Vagina (tissue), 2 donors: ENCODE data around the gene KCNIP4. TPM values are rescaled to one million over a fixed set of nuclear protein-coding genes. Genes with fewer than 3 reads are reported as not detected.

Experiments used
- DNase-seq, 2 donors: peaks; one replicate each; pipeline ENCODE4 v3.0.0-alpha.2; 2017; ENCODE audit errors: extremely low spot score in 2 of 2
- H3K27ac ChIP-seq: fragments of 200-600 bp; sonication (generic); one replicate; pipeline ENCODE4 v1.5.1; 2019
- H3K27me3 ChIP-seq: fragments of 200-600 bp; sonication (generic); one replicate; pipeline ENCODE4 v1.5.1; 2019
- H3K36me3 ChIP-seq, 2 donors: fragments of 200-600 bp; sonication (generic); one replicate each; pipeline ENCODE4 v1.5.1; 2017 to 2019
- H3K4me1 ChIP-seq: fragments of 200-600 bp; sonication (generic); one replicate; pipeline ENCODE4 v1.5.1; 2019
- H3K4me3 ChIP-seq, 2 donors: fragments of 200-600 bp; sonication (generic); 1 replicate in 1 of 2; 2 replicates in 1 of 2; pipeline ENCODE4 v1.5.1; 2016 to 2019
- H3K9me3 ChIP-seq: fragments of 200-600 bp; sonication (generic); one replicate; pipeline ENCODE4 v1.5.1; 2019
- POLR2A ChIP-seq, 2 donors: fragments of 450-650 bp; IDR thresholded peaks; one replicate each; pipeline ENCODE4 v1.6.1; 2017; ENCODE audit warnings: antibody characterized with exemption in 2 of 2, mild to moderate bottlenecking in 2 of 2, moderate library complexity in 2 of 2
- POLR2AphosphoS5 ChIP-seq, 2 donors: sonication (generic); formaldehyde crosslinking; IDR thresholded peaks; one replicate each; pipeline ENCODE4 v1.9.0; 2017; ENCODE audit warnings: antibody characterized with exemption in 2 of 2, mild to moderate bottlenecking in 2 of 2, low read depth in 1 of 2; ENCODE audit not compliant: insufficient read depth in 1 of 2
- intact Hi-C: fragments of 100-400 bp; cut with DNase I; formaldehyde crosslinking; loops from one replicate; pipeline ENCODE4 v1.15.1; 2023
- total RNA-seq: library from RNA; depleted of rRNA; stranded (reverse); fragments of >200 nt; gene quantifications from one replicate; pipeline ENCODE4 v1.2.3, GENCODE V29; 2016
- TF ChIP-seq, protein P1 (sequence below), 3 experiments: fragments of 450-650 bp in 2 of 3; fragments of 200-600 bp in 1 of 3; sonication (generic) in 1 of 3; IDR thresholded peaks; one replicate each; pipeline ENCODE4 v1.5.1; 2017 to 2019; ENCODE audit warnings: antibody characterized with exemption in 3 of 3, mild to moderate bottlenecking in 2 of 3, moderate library complexity in 2 of 3

KCNIP4 gene
- total RNA-seq, 1 donor from 2014 or later: not detected

DNA sequence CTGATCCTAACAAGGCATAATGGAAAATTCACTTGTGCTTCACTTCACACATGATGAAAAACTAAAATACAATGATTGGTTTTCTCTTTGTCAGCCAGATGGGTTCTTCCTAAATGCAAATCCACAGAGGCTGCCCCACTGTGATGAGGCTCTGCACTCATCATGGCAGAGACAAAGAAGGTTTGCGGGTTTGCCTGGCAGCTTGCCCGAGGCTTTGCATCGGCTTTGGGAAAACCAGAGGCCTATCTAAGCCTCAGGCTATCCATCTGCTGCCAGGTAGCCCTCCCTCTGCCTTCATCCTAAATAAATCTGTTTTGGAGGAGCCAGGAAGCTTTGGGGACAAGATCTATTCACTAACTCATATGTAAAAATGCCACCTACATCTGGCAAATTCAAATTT, 1004.1 kb downstream of the KCNIP4 start:
- H3K27me3 ChIP-seq: no peaks in the 10 kb centered on the region
- no peak overlapping the region for H3K27ac ChIP-seq
- no peaks in the 10 kb centered on the region for H3K4me1 ChIP-seq
- H3K36me3 ChIP-seq: no peaks in the 10 kb centered on the region
- intact Hi-C loops: no loop called here
- H3K4me3 ChIP-seq: no peak overlapping the region
- TF ChIP-seq POLR2A (IDR thresholded peaks at IDR 0.05): no peak
- TF ChIP-seq, protein P1, sequence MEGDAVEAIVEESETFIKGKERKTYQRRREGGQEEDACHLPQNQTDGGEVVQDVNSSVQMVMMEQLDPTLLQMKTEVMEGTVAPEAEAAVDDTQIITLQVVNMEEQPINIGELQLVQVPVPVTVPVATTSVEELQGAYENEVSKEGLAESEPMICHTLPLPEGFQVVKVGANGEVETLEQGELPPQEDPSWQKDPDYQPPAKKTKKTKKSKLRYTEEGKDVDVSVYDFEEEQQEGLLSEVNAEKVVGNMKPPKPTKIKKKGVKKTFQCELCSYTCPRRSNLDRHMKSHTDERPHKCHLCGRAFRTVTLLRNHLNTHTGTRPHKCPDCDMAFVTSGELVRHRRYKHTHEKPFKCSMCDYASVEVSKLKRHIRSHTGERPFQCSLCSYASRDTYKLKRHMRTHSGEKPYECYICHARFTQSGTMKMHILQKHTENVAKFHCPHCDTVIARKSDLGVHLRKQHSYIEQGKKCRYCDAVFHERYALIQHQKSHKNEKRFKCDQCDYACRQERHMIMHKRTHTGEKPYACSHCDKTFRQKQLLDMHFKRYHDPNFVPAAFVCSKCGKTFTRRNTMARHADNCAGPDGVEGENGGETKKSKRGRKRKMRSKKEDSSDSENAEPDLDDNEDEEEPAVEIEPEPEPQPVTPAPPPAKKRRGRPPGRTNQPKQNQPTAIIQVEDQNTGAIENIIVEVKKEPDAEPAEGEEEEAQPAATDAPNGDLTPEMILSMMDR (IDR thresholded peaks at IDR 0.05): no peak
- no peak for DNase-seq
- H3K9me3 ChIP-seq: no peaks in the 10 kb centered on the region

DNA sequence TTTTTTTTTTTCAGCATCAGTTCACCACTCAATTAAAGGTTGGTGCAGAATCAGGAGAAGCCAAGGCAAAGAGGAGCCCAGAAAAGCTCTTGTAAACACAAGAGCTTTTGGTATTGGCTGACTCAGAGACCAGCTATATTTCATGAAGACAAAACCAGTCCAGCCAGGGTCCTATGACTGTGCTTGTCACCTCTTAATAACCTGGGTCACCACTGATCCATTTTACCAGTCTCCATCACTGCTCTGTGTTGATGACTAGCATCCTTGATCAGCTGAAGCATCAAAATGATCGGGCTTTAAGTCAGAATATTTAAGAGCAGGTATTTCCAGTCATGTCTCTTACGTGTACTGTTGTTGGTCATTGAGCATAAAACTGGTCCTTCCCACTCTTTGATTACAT, 1010.4 kb downstream of the KCNIP4 start:
- no peaks in the 10 kb centered on the region for H3K4me1 ChIP-seq
- TF ChIP-seq, protein P1 (IDR thresholded peaks at IDR 0.05): no peak
- no peak for TF ChIP-seq POLR2A (IDR thresholded peaks at IDR 0.05)
- TF ChIP-seq POLR2AphosphoS5 (IDR thresholded peaks at IDR 0.05; ENCODE audit: insufficient read depth in 1 of 2, low read depth in 1 of 2): no peak
- intact Hi-C loops: no loop called here
- H3K4me3 ChIP-seq: no peak overlapping the region
- H3K27ac ChIP-seq: no peak overlapping the region
- no peak for DNase-seq
- H3K27me3 ChIP-seq: no peaks in the 10 kb centered on the region
- H3K36me3 ChIP-seq: no peaks in the 10 kb centered on the region
- H3K9me3 ChIP-seq: no peaks in the 10 kb centered on the region

DNA sequence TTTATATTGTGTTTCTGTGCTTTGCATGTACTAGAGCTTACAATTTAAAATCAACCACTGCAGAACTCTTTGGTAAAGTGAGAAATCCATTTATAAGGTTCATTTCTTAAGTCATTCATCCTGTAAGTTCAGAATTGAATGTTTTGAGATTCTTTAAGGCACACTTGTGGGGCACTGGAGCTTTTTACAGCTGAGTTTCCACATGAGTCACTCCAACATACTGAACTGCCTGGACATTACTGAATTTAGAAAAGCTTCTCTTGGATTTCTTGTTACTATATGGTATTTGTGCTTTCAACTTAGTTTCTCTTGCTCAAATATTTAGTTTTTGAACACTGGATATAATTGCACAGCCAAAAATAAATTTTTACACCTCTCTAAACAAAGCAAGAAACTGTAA, 1022.0 kb downstream of the KCNIP4 start:
- TF ChIP-seq POLR2AphosphoS5 (IDR thresholded peaks at IDR 0.05; ENCODE audit: insufficient read depth in 1 of 2, low read depth in 1 of 2): no peak
- no peak for TF ChIP-seq POLR2A (IDR thresholded peaks at IDR 0.05)
- TF ChIP-seq, protein P1 (IDR thresholded peaks at IDR 0.05): no peak
- H3K4me3 ChIP-seq: no peak overlapping the region
- intact Hi-C loops: no loop called here

DNA sequence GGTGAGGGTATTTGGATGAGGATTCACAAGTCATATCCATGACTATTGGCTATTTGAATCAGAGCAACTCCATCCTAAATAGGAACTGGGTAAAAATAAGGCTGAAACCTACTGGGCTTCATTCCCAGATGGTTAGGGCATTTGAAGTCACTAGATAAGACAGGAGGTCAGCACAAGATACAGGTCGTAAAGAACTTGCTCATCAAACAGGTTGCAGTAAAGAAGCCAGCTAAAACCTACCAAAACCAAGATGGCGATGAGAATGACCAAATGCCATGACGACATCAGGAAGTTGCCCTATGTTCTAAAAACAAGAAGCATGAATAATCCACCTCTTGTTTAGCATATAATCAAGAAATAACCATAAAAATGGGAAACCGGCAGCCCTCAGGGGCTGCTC, 1023.4 kb downstream of the KCNIP4 start:
- no peaks in the 10 kb centered on the region for H3K36me3 ChIP-seq
- intact Hi-C loops: no loop called here

More for the DNA sequence above, 1022.0 kb downstream of the KCNIP4 start:
- DNase-seq: no peak
- Histone ChIP-seq H3K9me3 (no peaks in the 10 kb centered on the region), H3K4me1 (no peaks in the 10 kb centered on the region), H3K27me3 (no peaks in the 10 kb centered on the region), H3K27ac (no peak overlapping the region), H3K36me3 (no peaks in the 10 kb centered on the region)

DNA sequence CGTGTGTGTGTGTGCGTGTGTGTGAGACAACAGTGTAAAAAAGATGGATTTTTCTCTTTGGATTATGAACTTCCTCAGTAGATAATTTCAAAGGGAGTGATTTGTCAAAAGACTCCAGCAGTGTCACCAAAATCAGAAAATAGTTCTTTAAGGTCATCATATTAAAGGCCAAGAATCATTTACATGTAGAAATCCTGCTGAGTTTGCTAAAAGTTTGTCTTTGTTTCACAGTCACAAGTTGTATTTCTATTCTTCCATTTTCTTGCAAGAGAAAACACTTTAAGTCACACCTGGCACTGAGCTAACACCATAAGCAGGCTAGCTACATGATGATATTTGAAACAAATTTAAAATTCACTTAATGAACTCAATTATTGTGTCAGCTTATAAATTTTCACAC, 1025.6 kb downstream of the KCNIP4 start:
- Histone ChIP-seq H3K9me3 (no peaks in the 10 kb centered on the region), H3K27me3 (no peaks in the 10 kb centered on the region), H3K36me3 (no peaks in the 10 kb centered on the region), H3K4me1 (no peaks in the 10 kb centered on the region), H3K4me3 (no peak overlapping the region), H3K27ac (no peak overlapping the region)
- DNase-seq: no peak
- TF ChIP-seq POLR2AphosphoS5 (IDR thresholded peaks at IDR 0.05; ENCODE audit: insufficient read depth in 1 of 2, low read depth in 1 of 2) (no peak), POLR2A (IDR thresholded peaks at IDR 0.05) (no peak)
- TF ChIP-seq, protein P1 (IDR thresholded peaks at IDR 0.05): no peak
- intact Hi-C loops: no loop called here

More for the DNA sequence above, 1023.4 kb downstream of the KCNIP4 start:
- DNase-seq: no peak
- no peaks in the 10 kb centered on the region for H3K4me1 ChIP-seq
- TF ChIP-seq POLR2AphosphoS5 (IDR thresholded peaks at IDR 0.05; ENCODE audit: insufficient read depth in 1 of 2, low read depth in 1 of 2): no peak
- TF ChIP-seq, protein P1 (IDR thresholded peaks at IDR 0.05): no peak
- TF ChIP-seq POLR2A (IDR thresholded peaks at IDR 0.05): no peak
- H3K27me3 ChIP-seq: no peaks in the 10 kb centered on the region
- no peak overlapping the region for H3K4me3 ChIP-seq
- H3K9me3 ChIP-seq: no peaks in the 10 kb centered on the region
- no peak overlapping the region for H3K27ac ChIP-seq
